GM12875 (cell line): ENCODE measurements around the gene FIGN.

Source experiments
- H3K4me3 ChIP-seq: one replicate; pipeline ENCODE4 v1.5.1; 2011; ENCODE audit warnings: low read depth, low read length, control low read depth
- TF ChIP-seq, protein P1 (sequence below): IDR thresholded peaks from 2 replicates; pipeline ENCODE4 v1.5.1; 2011; ENCODE audit warnings: low read depth, mild to moderate bottlenecking, control low read depth, inconsistent platforms, low read length, moderate library complexity, borderline replicate concordance; ENCODE audit not compliant: insufficient read depth

The FIGN gene

DNA sequence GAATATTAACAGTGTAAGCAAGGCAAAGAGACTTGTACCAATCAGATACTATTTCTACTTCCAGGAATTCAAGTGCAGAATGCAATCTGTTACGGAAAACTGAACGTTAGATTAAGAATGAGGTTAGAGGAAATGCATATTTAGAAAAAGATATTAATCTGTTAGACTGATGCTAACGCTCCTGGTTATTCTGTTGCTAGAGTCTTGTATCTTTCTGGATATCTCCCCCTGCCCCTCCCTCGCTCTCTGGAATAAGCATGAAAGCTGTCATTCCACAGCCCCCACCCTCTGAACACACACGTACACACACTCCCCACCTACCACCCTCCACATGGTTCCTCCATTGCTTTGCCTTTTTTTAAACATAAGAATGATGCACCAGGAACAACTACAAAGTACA is 24.1 kb downstream of the FIGN start:
- TF ChIP-seq, protein P1, sequence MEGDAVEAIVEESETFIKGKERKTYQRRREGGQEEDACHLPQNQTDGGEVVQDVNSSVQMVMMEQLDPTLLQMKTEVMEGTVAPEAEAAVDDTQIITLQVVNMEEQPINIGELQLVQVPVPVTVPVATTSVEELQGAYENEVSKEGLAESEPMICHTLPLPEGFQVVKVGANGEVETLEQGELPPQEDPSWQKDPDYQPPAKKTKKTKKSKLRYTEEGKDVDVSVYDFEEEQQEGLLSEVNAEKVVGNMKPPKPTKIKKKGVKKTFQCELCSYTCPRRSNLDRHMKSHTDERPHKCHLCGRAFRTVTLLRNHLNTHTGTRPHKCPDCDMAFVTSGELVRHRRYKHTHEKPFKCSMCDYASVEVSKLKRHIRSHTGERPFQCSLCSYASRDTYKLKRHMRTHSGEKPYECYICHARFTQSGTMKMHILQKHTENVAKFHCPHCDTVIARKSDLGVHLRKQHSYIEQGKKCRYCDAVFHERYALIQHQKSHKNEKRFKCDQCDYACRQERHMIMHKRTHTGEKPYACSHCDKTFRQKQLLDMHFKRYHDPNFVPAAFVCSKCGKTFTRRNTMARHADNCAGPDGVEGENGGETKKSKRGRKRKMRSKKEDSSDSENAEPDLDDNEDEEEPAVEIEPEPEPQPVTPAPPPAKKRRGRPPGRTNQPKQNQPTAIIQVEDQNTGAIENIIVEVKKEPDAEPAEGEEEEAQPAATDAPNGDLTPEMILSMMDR: no peak
- no peak overlapping the region for H3K4me3 ChIP-seq

DNA sequence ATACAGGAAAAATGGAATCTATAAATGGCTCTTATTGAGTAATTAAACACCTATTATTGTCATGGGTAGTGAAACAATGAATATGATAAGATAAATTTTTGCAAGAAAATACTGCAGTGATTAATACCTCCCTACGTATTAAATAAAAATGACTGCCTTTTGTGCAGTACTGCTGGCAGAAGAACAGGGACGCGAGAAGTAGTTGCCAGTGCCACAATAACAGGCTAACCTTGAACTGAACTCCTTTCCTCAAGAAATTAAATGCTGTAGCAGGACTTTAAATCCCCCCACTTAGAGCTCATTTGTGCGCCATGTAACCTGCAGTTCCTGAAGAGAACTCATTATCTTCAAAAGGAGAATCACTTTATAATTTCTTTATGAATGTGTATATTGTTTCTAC is 24.6 kb downstream of the FIGN start:
- no peak overlapping the region for H3K4me3 ChIP-seq
- TF ChIP-seq, protein P1: no peak

GRCh38 chr2:163709270-163709669 is 26.5 kb downstream of the FIGN start:
- H3K4me3 ChIP-seq: no peak overlapping the region
- TF ChIP-seq, protein P1: no peak

DNA sequence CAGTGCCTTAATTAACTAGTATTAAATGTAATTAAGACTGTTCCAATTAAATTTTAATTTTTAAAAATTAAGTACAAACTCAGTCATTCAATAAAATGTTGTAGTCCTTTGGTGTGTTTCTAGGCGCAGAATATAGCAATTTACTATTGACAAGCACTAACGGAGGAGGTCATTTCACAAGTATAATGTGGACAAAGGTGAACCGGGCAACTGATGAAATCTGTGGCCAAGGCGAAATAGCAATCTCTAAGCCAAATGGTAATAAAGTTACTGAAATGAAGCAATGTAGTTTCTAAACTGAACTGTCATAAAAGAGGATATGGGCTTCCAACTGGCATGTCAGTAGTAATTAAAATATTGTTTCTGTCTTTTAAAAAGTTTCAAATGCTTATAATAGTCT is 27.5 kb downstream of the FIGN start:
- TF ChIP-seq, protein P1: no peak

DNA sequence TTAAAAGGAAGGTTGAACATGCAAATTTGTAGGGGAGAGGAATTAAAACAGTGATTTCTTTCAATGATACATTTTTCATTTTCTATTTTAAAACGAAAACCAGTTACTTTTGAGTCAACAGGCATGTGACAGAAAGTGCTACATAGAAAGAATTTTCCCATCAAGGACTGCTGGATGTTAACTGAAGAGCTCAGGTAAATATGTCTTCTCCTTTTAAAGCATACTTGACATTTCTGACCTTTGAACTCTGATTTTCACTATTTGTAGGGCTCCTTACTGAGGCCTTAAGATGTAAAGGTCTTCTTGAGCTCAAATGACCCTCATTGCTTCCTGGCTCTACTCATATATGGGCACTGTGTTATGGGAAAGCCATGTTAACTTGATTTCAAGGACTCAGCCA is 32.4 kb downstream of the FIGN start:
- H3K4me3 ChIP-seq: no peak overlapping the region
- TF ChIP-seq, protein P1: no peak

More for the DNA sequence above, 27.5 kb downstream of the FIGN start:
- H3K4me3 ChIP-seq: no peak overlapping the region

- H3K4me3 ChIP-seq: no peak overlapping the region
These were observed 34.2 kb downstream of the FIGN start for GRCh38 chr2:163701399-163702195.

DNA sequence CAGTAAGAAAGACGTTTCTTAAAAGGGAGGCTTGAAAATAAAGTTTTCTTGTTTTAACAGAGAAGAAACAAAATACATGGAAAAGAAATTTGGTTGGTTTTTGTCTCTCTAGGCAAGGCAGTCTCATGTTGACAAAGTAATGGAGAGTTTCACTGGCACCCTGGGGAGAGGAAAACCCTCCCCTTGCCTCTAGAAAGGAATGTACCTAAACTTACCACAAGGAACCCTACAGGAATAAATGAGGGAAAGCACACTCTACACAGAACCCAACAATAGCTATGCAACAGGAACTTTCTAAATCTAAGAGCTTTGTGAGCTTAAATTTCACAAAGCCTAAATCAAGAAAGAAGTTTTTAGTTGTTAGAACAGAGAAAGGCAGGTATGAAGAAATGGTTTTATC is 37.0 kb downstream of the FIGN start:
- H3K4me3 ChIP-seq: no peak overlapping the region
- TF ChIP-seq, protein P1: no peak

More at GRCh38 chr2:163701399-163702195, 34.2 kb downstream of the FIGN start:
- TF ChIP-seq, protein P1: no peak
